GM19324 (cell line): Measurements from ENCODE around the gene HEBP1.

Experiments
- ATAC-seq: cut with Tn5 transposase; IDR thresholded peaks from one replicate; pipeline ENCODE4 v1.9.1; 2021; ENCODE audit warnings: mild to moderate bottlenecking, moderate library complexity; ENCODE audit not compliant: unreplicated experiment, low FRiP score

HEBP1 gene

DNA sequence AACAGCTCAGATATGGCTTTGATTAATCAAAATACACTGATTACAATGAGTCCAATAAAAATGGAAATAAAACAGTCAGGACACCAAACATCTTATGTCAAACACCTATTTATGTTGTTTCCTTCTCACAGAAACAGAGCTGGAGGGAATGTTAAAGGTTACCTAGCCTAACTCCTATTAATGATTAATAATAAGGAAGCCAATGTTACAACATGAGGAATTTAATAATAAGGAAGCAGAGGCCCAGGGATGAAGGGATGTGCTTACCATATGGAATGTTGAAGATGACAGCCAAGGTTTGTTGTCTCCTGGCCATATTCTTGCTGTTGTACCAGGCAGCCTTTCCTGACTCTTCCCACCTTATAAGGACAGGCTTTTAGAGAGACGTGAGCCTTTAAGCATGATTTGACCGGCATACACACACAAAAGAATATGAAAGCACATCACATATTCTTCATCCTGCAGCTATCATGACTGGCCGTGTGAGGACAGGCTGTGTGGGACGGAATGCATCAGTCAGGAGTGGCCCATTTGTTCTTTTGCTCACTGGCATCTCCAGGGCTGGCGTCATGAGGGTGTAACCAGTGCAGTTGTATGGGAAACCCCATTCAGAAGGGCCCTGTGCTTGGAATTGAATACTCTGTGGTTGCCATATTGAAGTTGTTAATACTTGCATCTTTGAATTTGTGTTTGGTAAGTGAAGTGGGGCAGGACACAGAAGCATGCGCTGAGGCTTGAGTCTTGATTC, 45.0 kb downstream of the HEBP1 start:
- ATAC-seq: no peak

DNA sequence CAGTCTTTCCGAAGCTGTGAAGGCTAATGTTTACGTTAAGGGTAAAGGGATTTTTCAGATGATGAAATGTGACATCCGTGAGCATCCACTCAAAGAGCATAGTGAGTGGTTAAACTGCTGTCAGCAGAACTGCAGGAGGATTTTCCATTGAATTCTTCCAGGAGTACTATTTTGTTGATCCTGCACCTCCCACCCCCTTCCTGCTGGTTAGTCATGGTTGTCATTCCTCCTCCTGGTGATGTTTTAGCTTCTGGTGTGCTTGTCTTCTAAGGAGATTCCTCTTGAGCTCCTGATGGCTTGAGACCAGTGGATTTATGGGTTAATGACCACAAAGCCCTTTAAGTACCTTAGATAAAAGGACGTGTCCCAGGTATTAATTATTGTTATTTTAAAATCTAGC, 45.7 kb downstream of the HEBP1 start:
- no peak for ATAC-seq

- no peak for ATAC-seq
These were observed 48.0 kb downstream of the HEBP1 start, which contains the start of gene GPRC5D for GRCh38 chr12:12952036-12952435. Gene GPRC5D (minus strand): TSS chr12:12952170. CDS start chr12:12950384, 1,786 bp downstream.

GRCh38 chr12:12951504-12951903, 48.6 kb downstream of the HEBP1 start:
- no peak for ATAC-seq

DNA sequence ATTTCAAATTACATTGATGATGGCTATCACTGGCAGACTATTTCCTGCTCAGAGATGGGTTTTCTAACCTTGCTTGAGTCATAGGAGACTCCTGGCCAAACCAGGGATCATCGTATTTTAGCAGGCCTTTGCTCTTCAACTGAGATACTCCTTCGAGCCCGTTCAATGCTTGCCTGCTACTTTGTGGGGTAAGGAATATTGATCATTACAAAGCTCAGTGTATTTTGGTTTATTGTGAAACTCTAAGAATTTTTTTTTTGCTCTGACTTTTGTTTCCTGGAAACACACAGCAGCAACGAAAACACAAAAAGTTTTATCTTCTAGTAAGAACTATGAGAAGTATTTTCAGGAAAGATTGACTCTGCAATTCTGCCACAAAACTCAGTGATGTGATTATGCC, 52.2 kb downstream of the HEBP1 start:
- no peak for ATAC-seq

DNA sequence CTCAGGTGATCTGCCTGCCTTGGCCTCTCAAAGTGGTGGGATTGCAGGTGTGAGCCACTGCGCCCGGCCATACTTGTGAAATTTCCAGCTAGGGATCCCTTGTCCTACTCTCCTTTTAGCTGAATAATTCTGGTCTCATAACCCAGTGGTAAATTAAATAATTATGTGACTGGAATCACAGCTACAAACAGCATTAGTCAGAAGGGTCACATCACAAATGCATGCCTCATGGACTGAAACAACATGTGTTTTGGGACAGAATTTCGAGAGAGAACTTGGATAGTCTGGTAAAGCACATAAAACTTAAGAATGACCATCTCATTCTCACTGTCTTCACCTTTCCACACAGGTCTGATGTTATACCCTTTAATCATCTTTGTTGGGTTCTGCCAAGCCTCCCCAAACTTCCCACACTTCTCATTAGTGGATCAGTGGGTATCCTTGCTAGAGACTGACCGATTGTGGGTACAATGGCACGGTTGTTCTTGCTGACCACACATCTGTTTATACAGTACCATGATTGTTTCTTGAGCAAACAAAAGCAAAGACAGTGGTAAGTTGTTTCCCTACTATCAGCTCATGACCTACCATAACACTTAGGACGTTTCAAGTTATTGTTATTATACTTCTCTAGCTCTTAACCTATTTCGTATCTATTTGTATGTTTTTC, 53.2 kb downstream of the HEBP1 start:
- ATAC-seq: no peak

DNA sequence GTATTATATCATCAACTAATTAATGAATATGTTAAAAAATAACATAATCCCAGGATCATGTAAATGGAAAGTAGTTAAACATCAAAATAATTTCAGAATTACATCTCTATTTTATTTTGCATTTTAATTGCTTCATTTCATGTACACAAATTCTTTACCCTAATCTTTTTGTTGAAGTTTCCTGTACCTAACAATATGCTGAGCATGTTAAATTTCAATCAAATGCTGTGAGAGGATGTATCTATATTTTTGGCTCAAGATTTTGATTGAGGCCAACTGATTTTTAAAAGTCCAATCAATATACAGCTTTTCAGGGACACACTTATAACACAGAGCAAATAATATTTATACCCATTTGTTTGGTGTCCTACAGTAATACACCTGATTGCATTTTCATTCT, 54.5 kb downstream of the HEBP1 start:
- ATAC-seq: no peak

- ATAC-seq: no peak
These were observed 56.3 kb downstream of the HEBP1 start for GRCh38 chr12:12943586-12944260.

- ATAC-seq: no peak
These were observed 58.4 kb downstream of the HEBP1 start for GRCh38 chr12:12941450-12942350.

GRCh38 chr12:12939888-12940287, 60.2 kb downstream of the HEBP1 start:
- no peak for ATAC-seq

GRCh38 chr12:12938541-12938940, 61.5 kb downstream of the HEBP1 start:
- ATAC-seq: no peak

DNA sequence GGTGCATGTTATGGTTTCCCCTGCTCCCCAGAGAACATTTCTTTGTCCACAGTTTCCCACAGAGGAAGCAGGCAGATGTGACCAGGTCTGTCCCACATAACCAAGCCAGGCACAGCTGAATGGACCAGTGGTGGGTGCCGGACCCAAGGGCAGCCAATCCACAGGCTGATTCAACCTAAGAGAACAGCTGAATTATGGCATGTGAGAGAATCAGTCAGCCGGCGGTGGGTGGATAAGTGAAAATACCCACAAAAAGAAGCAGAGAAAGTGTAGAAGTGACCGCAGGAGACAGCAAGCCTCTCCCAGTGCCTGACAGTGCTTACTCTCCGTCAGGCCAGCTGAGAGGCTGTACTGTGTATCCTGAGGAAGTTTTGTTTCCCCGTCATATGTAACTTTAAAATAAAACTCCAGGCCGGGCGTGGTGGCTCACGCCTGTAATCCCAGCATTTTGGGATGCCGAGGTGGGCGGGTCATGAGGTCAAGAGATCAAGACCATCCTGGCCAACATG, 63.0 kb downstream of the HEBP1 start:
- no peak for ATAC-seq

DNA sequence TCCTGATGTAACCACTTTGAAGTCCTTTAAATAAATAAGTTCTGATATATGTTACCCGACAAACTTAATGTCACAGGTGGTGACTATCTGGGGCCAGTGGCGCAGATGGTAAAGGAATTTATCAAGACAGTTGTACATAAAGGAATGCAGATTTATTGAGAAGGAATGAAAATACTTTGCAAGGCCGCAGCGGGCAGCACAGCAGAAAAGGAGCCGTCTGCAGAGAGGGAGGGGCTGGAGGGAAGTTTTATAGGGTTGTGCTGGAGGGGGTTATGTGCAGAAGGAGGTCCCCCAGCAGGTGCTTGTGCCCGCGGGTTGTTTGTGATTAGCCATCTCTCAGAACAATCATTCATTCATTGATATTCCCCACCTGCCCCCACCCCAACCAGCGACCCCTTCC, 65.5 kb downstream of the HEBP1 start:
- no peak for ATAC-seq

GRCh38 chr12:12933742-12934141, 66.3 kb downstream of the HEBP1 start:
- no peak for ATAC-seq

- no peak for ATAC-seq
These were observed 69.3 kb downstream of the HEBP1 start for GRCh38 chr12:12930633-12931219.

DNA sequence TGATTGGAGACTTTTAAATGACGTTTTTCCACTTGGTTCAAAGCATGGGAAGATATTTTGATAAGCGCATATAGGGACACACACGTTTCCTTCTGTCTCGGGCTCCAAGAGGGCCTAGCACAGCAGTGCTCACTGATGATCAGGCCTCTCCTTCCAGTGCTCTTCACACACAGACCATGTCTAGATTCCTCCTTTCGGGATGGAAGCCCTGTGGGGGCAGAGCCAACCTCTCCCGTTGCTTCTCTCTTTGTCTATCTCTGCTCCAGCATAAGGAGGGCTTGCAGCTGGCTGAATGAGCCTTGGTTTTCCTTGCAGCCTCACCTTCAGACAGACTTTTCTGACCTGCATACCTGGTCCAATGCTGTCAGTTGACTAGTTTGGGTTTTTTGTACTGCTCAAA, 70.4 kb downstream of the HEBP1 start:
- no peak for ATAC-seq

- ATAC-seq: no peak
These were observed 72.6 kb downstream of the HEBP1 start for GRCh38 chr12:12927211-12928079.

DNA sequence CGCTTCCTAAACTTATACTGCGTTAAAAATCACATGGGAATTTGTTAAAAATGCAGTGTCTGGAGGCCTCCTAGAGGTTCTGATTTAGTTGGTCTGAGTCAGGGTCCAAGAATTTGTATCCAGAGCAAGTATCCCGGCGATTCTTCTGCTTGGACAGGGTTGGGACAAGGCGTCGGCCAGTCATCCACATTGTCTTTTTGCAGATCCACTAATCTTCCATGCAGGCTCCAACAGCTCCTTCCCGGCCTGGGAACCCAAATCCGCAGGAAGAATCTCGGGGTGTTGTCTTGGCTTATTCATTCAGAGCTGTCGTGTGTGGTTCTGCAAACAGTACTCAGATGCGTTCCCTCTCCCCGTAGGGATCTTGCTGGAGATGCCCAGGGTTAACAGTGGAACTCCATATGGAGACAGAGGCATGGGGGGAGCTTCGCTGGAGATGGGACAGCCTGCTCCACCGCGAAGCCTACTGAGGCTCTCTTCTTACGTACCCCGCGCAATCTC, 73.4 kb downstream of the HEBP1 start:
- ATAC-seq: no peak

- ATAC-seq: no peak
These were observed 74.7 kb downstream of the HEBP1 start for GRCh38 chr12:12925388-12925787.
